K562 (cell line): Measurements from ENCODE around the gene EGF. TPM values are rescaled to one million over a fixed set of nuclear protein-coding genes. Genes with fewer than 3 reads are reported as not detected.

Source experiments
- ARID1B ChIP-seq: fragments of 450-650 bp; IDR thresholded peaks from 2 replicates; pipeline ENCODE4 v1.6.1; 2016; ENCODE audit warnings: antibody characterized with exemption, mild to moderate bottlenecking, inconsistent platforms
- EGR1 ChIP-seq: fragments of 450-650 bp; conservative IDR thresholded peaks from 2 replicates; pipeline ENCODE4 v1.6.1; 2017; ENCODE audit warnings: mild to moderate bottlenecking
- ELF4 ChIP-seq: fragments of 450-650 bp; formaldehyde crosslinking; IDR thresholded peaks from 2 replicates; pipeline ENCODE4 v1.4.0; 2022; ENCODE audit warnings: missing genetic modification characterization
- GABPB1 ChIP-seq: sonication (generic); formaldehyde crosslinking; IDR thresholded peaks from 2 replicates; pipeline ENCODE4 v1.8.0; 2022; ENCODE audit warnings: mild to moderate bottlenecking, missing genetic modification reagents
- RCOR1 ChIP-seq, 2 experiments: IDR thresholded peaks; 2 replicates each; pipeline ENCODE4 v1.6.1; 2012; ENCODE audit warnings: low read depth in 2 of 2, low read length in 2 of 2, borderline replicate concordance in 1 of 2, improper control_type of control experiment in 1 of 2
- SMARCA5 ChIP-seq: fragments of 450-650 bp; IDR thresholded peaks from 2 replicates; pipeline ENCODE4 v1.6.1; 2016
- SPI1 ChIP-seq: IDR thresholded peaks from 2 replicates; pipeline ENCODE4 v1.6.1; 2011; ENCODE audit warnings: low read depth, low read length, control low read depth, borderline replicate concordance
- TARDBP ChIP-seq: fragments of 450-650 bp; IDR thresholded peaks from 2 replicates; pipeline ENCODE4 v1.6.1; 2016
- ZNF121 ChIP-seq: sonication (generic); formaldehyde crosslinking; conservative IDR thresholded peaks from 2 replicates; pipeline ENCODE4 v1.8.0; 2022; ENCODE audit warnings: missing genetic modification reagents
- ZNF589 ChIP-seq: fragments of 200-800 bp; sonication (Bioruptor generic); IDR thresholded peaks from 2 replicates; pipeline ENCODE4 v1.6.1; 2016; ENCODE audit warnings: low read depth, missing genetic modification characterization, missing compliant biosample characterization
- ZNF644 ChIP-seq: fragments of 200-800 bp; sonication (Bioruptor generic); IDR thresholded peaks from 2 replicates; pipeline ENCODE4 v1.6.1; 2016; ENCODE audit warnings: low read depth, missing genetic modification characterization, missing compliant biosample characterization
- ZNF79 ChIP-seq: fragments of 250-450 bp; sonication (Bioruptor Pico); IDR thresholded peaks from 2 replicates; pipeline ENCODE4 v1.4.0; 2020; ENCODE audit warnings: low read depth, mild to moderate bottlenecking, moderate library complexity
- polyA plus RNA-seq, 8 experiments: library from polyadenylated mRNA; depleted of rRNA in 4 of 8; stranded (reverse) in 5 of 8; unstranded in 3 of 8; fragments of >200 nt; fragmentation: Nextera tagmentation in 2 of 8; fragmentation: Illumina TruSeq in 1 of 8; extraction: Ambion mirVana in 2 of 8; extraction: Trizol in 1 of 8; gene quantifications; 2 replicates each; pipeline versions ENCODE4 v1.2.1 to v1.2.3, GENCODE V29; 2011 to 2014; ENCODE audit warnings: inconsistent platforms in 1 of 8, missing spikeins in 1 of 8
- total RNA-seq, 7 experiments: library from RNA; depleted of rRNA in 6 of 7; stranded (reverse); fragments of >200 nt in 6 of 7; fragmentation: Illumina TruSeq in 2 of 7; extraction: Trizol in 2 of 7; gene quantifications; 2 replicates each; pipeline versions ENCODE4 v1.2.1 to v1.2.3, GENCODE V29; 2011 to 2021; ENCODE audit warnings: low replicate concordance in 1 of 7
- TF ChIP-seq, protein P1 (sequence below): fragments of 250-450 bp; sonication (Bioruptor Pico); IDR thresholded peaks from 2 replicates; pipeline ENCODE4 v1.5.0; 2020; ENCODE audit warnings: mild to moderate bottlenecking
- TF ChIP-seq, protein P2 (sequence below): fragments of 200-800 bp; sonication (Bioruptor generic); IDR thresholded peaks from 2 replicates; pipeline ENCODE4 v1.6.1; 2017; ENCODE audit warnings: missing genetic modification characterization, missing compliant biosample characterization

EGF gene
- total and polyA plus RNA-seq, 9 of the 15 experiments (the other 6 are each of a cell fraction or from before 2014, with no cell fraction given) = 0.32 to 3.1 (median 1.3) TPM

DNA sequence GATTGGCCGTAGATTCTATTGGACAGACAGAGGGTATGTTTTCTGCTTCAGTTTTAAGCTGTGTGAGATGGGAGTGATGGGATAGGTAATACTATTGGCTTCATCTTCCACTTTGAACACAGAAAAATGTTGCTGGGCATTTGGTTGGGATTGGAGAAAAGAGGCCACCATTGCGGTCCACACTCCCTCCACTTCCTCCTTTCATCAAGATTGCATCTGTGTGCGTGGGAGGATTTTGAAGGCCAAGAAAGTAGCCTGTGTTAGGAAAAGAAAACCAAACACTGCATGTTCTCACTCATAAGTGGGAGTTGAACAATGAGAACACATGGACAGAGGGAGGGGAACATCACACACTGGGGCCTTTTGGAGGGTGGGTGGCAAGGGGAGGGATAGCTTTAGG lies 56.4 kb downstream of the EGF start (continued):
- peak; percentile 92 for TF ChIP-seq SPI1
- TF ChIP-seq GABPB1 (CRISPR knock-in tag) = 0 out of 2 replicates have a peak, but pooled peaks have one; percentile 25
- TF ChIP-seq ZNF589 (CRISPR knock-in tag) = 0 out of 2 replicates have a peak, but pooled peaks have one; percentile 42
- no peak for TF ChIP-seq ZNF79 (CRISPR knock-in tag)
- peak; percentile 17; the same call in 1 of the 2 replicates for TF ChIP-seq ARID1B
- peak; percentile 83 for TF ChIP-seq EGR1
- TF ChIP-seq TARDBP = no peak
- TF ChIP-seq SMARCA5 = no peak
- 0 out of 2 replicates have a peak, but pooled peaks have one; percentile 31 for TF ChIP-seq ELF4
- no peak for TF ChIP-seq ZNF121 (CRISPR knock-in tag)
- TF ChIP-seq, protein P1, sequence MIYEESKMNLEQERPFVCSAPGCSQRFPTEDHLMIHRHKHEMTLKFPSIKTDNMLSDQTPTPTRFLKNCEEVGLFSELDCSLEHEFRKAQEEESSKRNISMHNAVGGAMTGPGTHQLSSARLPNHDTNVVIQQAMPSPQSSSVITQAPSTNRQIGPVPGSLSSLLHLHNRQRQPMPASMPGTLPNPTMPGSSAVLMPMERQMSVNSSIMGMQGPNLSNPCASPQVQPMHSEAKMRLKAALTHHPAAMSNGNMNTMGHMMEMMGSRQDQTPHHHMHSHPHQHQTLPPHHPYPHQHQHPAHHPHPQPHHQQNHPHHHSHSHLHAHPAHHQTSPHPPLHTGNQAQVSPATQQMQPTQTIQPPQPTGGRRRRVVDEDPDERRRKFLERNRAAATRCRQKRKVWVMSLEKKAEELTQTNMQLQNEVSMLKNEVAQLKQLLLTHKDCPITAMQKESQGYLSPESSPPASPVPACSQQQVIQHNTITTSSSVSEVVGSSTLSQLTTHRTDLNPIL (CRISPR knock-in tag) = no peak
- TF ChIP-seq, protein P2, sequence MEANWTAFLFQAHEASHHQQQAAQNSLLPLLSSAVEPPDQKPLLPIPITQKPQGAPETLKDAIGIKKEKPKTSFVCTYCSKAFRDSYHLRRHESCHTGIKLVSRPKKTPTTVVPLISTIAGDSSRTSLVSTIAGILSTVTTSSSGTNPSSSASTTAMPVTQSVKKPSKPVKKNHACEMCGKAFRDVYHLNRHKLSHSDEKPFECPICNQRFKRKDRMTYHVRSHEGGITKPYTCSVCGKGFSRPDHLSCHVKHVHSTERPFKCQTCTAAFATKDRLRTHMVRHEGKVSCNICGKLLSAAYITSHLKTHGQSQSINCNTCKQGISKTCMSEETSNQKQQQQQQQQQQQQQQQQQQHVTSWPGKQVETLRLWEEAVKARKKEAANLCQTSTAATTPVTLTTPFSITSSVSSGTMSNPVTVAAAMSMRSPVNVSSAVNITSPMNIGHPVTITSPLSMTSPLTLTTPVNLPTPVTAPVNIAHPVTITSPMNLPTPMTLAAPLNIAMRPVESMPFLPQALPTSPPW = peak; percentile 57; the same call in 1 of the 2 replicates
- no peak for TF ChIP-seq ZNF644
- TF ChIP-seq RCOR1 (IDR thresholded peaks at IDR 0.05; ENCODE audit: borderline replicate concordance in 1 of 2, low read depth in 2 of 2, low read length in 2 of 2) = peak in 1 of 2 experiments; percentile 36; a peak in 1 of 4 replicates
